Astrocyte of the cerebellum (primary cell): ENCODE data around the gene KRT4.
"Not testable (repeated sequence)": the region's sequence is repeated elsewhere in the genome, so short reads cannot be mapped to it uniquely, and the experiment has no call there.

Experiments
- DNase-seq: peaks from one replicate; pipeline ENCODE4 v3.0.0-alpha.2; 2011; ENCODE audit warnings: low read depth
- H3K4me3 ChIP-seq: 2 replicates; pipeline ENCODE4 v1.5.1; 2011; ENCODE audit warnings: mild to moderate bottlenecking, low read depth, low read length, moderate library complexity
- CTCF ChIP-seq: IDR thresholded peaks from 2 replicates; pipeline ENCODE4 v1.5.1; 2012; ENCODE audit warnings: low read length, low read depth, moderate library complexity, mild to moderate bottlenecking; ENCODE audit errors: missing control alignments
- in situ Hi-C: cut with HindIII; loops from 2 replicates; pipeline ENCODE4 v1.10.0; 2017; ENCODE audit warnings: low sequenced_read_pairs

The KRT4 gene

DNA sequence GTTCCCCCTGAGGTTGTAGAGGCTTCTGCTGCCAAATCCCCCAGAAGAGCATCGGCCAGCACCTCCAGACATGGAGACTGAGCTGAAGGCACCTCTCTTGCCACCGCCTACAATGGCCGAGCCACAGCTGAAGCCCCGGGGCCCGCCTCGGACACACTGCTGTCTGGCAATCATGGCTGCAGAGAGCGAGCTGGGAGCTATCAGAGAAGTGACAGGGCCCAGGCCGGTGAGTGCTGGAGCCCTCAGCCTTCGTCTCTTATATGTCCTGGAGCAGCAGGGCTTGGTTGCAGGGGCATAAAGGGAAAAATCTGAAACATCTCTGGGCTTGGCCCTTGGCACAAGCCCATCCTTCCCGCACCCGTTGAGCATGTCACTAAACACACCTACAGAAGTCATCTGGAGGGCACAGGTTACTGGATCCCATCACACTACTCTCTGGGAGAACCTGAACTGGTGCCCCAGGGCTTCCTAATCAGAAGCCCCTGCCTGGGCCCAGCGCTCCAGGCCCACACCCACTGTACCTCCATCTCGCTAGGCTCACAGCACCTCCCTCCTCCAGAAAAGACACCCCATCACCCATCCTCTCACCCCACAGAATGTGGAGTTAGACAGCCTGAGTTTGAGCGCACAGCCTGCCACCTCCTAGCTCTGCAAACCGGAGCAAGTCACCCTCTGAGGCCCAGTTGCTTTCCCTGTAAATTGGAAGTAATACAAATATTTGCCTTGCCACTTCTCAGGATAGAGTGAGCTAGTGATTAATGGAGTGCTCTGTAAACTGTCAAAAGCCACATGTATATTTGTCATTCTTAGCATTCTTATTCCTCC, at the start of gene KRT4:
TSS of gene KRT4 (minus strand) at position 232 of the 825 bp plus-strand sequence. CDS start at position 174, 58 bp downstream.
- DNase-seq: no peak
- H3K4me3 ChIP-seq: no peak within 1 kb of the TSS
- TF ChIP-seq CTCF: no peak
- in situ Hi-C loops: no loop called here

GRCh38 chr12:52862023-52862422, 48.1 kb upstream of the KRT4 start:
- H3K4me3 ChIP-seq: no peak overlapping the region
- no peak for DNase-seq
- in situ Hi-C loops: no loop called here
- TF ChIP-seq CTCF: no peak

- in situ Hi-C loops: no loop called here
- no peak overlapping the region for H3K4me3 ChIP-seq
- no peak for DNase-seq
- no peak for TF ChIP-seq CTCF
These were observed 47.6 kb upstream of the KRT4 start for GRCh38 chr12:52861511-52861910.

- DNase-seq: no peak
- in situ Hi-C loops: no loop called here
These were observed 46.3 kb upstream of the KRT4 start for GRCh38 chr12:52860102-52860823.

GRCh38 chr12:52857500-52857899, 43.6 kb upstream of the KRT4 start:
- in situ Hi-C loops: no loop called here
- no peak for TF ChIP-seq CTCF
- no peak overlapping the region for H3K4me3 ChIP-seq
- DNase-seq: no peak

More at GRCh38 chr12:52860102-52860823, 46.3 kb upstream of the KRT4 start:
- no peak overlapping the region for H3K4me3 ChIP-seq
- TF ChIP-seq CTCF: no peak

DNA sequence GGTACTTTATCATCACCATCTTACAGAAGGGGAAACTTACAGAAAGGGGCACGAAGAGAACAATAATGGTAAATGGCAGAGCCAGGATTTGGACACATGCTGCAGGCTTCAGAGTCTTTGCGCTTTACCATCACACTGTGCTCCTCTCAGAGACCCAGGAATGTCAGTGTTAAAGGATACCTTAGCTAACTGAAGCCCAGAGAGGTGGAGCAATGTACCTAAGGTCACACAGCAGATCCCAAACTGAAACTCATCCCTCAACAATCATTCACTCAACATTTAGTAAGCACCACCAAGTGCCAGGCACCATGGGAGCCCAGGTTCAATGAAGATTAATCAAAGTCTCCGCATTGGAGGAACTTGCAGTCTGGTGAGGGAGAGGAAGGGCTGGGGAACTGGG, 42.9 kb upstream of the KRT4 start:
- no peak for DNase-seq
- no peak overlapping the region for H3K4me3 ChIP-seq
- in situ Hi-C loops: no loop called here
- no peak for TF ChIP-seq CTCF

DNA sequence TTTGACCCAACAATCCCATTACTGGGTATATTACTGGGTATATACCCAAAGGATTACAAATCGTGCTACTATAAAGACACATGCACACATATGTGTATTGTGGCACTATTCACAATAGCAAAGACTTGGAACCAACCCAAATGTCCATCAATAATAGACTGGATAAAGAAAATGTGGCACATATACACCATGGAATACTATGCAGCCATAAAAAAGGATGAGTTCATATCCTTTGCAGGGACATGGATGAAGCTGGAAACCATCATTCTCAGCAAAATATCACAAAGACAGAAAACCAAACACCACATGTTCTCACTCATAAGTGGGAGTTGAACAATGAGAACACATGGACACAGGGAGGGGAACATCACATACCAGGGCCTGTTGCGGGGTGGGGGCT, 42.2 kb upstream of the KRT4 start:
- in situ Hi-C loops, DNase-seq, H3K4me3 ChIP-seq: not testable (repeated sequence)
